GM12873 (cell line): ENCODE data around the gene TMEM79.

Experiments used
- CTCF ChIP-seq: IDR thresholded peaks from 2 replicates; pipeline ENCODE4 v1.5.1; 2012; ENCODE audit warnings: low read depth, mild to moderate bottlenecking, moderate library complexity, low read length, control low read depth; ENCODE audit not compliant: insufficient read depth; ENCODE audit errors: missing control alignments

Gene TMEM79

GRCh38 chr1:156284112-156284511, at the start of gene TMEM79:
TMEM79 (plus strand) TSS chr1:156284325; CDS start chr1:156285227, 902 bp downstream.
- TF ChIP-seq CTCF, result no peak

GRCh38 chr1:156236164-156236563, 48.0 kb upstream of the TMEM79 start:
- no peak for TF ChIP-seq CTCF

GRCh38 chr1:156238248-156238647, 45.9 kb upstream of the TMEM79 start:
- no peak for TF ChIP-seq CTCF

GRCh38 chr1:156241311-156241811, 42.8 kb upstream of the TMEM79 start:
- TF ChIP-seq CTCF, result no peak

GRCh38 chr1:156241926-156242325, 42.2 kb upstream of the TMEM79 start, which contains the start of gene BGLAP:
BGLAP (plus strand) TSS chr1:156242184; CDS start chr1:156242232, 48 bp downstream.
- no peak for TF ChIP-seq CTCF

- TF ChIP-seq CTCF, result no peak
These were observed 41.4 kb upstream of the TMEM79 start for GRCh38 chr1:156242738-156243137.

GRCh38 chr1:156244126-156244525, 40.0 kb upstream of the TMEM79 start:
- no peak for TF ChIP-seq CTCF

GRCh38 chr1:156244712-156245111, 39.4 kb upstream of the TMEM79 start:
- no peak for TF ChIP-seq CTCF
